Measurements from ENCODE around the gene ADCY3.

- no peak for TF ChIP-seq CTCF (IDR thresholded peaks at IDR 0.05 in 4 of 5, conservative IDR thresholded peaks at IDR 0.05 in 1 of 5)
- no peak for TF ChIP-seq POLR2A (IDR thresholded peaks at IDR 0.05)
Observed at GRCh38 chr2:24922556-24922955, 2.5 kb upstream of the ADCY3 start.
